Measurements from ENCODE around the gene OR8D1.

DNA sequence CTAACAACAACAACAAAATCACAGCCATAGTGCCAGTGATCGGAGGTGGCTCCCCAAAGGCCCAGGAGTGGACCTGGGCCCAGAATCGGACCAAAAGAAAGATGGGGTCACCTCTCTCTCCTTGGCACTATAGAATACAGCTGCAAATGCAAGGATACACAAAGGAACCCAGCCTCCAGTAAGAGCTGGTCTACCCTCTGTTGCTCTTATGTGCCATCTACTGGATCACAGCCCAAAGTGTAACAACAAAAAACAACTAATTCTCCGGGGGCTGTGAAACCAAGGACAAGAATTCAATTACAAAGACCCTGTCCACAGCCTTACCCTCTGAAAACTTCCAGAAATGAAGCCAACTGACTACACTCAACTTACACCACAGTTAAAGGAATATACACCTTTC is 35.9 kb downstream of the OR8D1 start:
- TF ChIP-seq, protein P1, sequence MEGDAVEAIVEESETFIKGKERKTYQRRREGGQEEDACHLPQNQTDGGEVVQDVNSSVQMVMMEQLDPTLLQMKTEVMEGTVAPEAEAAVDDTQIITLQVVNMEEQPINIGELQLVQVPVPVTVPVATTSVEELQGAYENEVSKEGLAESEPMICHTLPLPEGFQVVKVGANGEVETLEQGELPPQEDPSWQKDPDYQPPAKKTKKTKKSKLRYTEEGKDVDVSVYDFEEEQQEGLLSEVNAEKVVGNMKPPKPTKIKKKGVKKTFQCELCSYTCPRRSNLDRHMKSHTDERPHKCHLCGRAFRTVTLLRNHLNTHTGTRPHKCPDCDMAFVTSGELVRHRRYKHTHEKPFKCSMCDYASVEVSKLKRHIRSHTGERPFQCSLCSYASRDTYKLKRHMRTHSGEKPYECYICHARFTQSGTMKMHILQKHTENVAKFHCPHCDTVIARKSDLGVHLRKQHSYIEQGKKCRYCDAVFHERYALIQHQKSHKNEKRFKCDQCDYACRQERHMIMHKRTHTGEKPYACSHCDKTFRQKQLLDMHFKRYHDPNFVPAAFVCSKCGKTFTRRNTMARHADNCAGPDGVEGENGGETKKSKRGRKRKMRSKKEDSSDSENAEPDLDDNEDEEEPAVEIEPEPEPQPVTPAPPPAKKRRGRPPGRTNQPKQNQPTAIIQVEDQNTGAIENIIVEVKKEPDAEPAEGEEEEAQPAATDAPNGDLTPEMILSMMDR (IDR thresholded peaks at IDR 0.05; ENCODE audit: extremely low read depth in 1 of 2, insufficient read depth in 1 of 2, low read depth in 1 of 2, low read length in 2 of 2), result peak in 1 of 2 donors; percentile 2
- no peak for TF ChIP-seq POLR2AphosphoS5 (IDR thresholded peaks at IDR 0.05; ENCODE audit: insufficient read depth, low read depth, low read length)
